HepG2 (cell line): ENCODE measurements around the gene ELOVL6. TPM values are rescaled to one million over a fixed set of nuclear protein-coding genes. Genes with fewer than 3 reads are reported as not detected.

Experiments
- ELF3 ChIP-seq: IDR thresholded peaks from 2 replicates; pipeline ENCODE4 v1.6.1; 2016; ENCODE audit warnings: missing genetic modification reagents, missing compliant biosample characterization
- GATA4 ChIP-seq: sonication (generic); IDR thresholded peaks from 2 replicates; pipeline ENCODE4 v1.6.1; 2016; ENCODE audit warnings: antibody characterized with exemption, low read depth, borderline replicate concordance
- GMEB1 ChIP-seq: sonication (generic); formaldehyde crosslinking; IDR thresholded peaks from 2 replicates; pipeline ENCODE4 v1.5.1; 2020; ENCODE audit warnings: missing genetic modification reagents, mild to moderate bottlenecking, borderline replicate concordance
- HMG20B ChIP-seq: conservative IDR thresholded peaks from 2 replicates; pipeline ENCODE4 v1.6.1; 2016; ENCODE audit warnings: missing genetic modification reagents, missing compliant biosample characterization
- IKZF5 ChIP-seq: IDR thresholded peaks from 2 replicates; pipeline ENCODE4 v1.6.1; 2018; ENCODE audit warnings: missing genetic modification reagents, mild to moderate bottlenecking, missing compliant biosample characterization
- KMT2B ChIP-seq: IDR thresholded peaks from 2 replicates; pipeline ENCODE4 v1.6.1; 2016; ENCODE audit warnings: missing genetic modification reagents, missing compliant biosample characterization
- MTA3 ChIP-seq: sonication (generic); formaldehyde crosslinking; IDR thresholded peaks from 2 replicates; pipeline ENCODE4 v1.4.0; 2020; ENCODE audit warnings: missing genetic modification reagents
- MTF1 ChIP-seq: sonication (generic); formaldehyde crosslinking; IDR thresholded peaks from 2 replicates; pipeline ENCODE4 v1.5.0; 2020; ENCODE audit warnings: missing genetic modification reagents
- MYC ChIP-seq: sonication (generic); formaldehyde crosslinking; IDR thresholded peaks from 2 replicates; pipeline ENCODE4 v1.9.0; 2021; ENCODE audit warnings: missing genetic modification reagents, borderline replicate concordance
- PAX8 ChIP-seq: sonication (generic); formaldehyde crosslinking; IDR thresholded peaks from 2 replicates; pipeline ENCODE4 v1.8.0; 2022; ENCODE audit warnings: mild to moderate bottlenecking, missing genetic modification reagents, borderline replicate concordance
- SETDB1 ChIP-seq: sonication (generic); formaldehyde crosslinking; IDR thresholded peaks from 2 replicates; pipeline ENCODE4 v1.5.1; 2020; ENCODE audit warnings: missing genetic modification reagents, mild to moderate bottlenecking, borderline replicate concordance
- SP4 ChIP-seq: sonication (generic); formaldehyde crosslinking; IDR thresholded peaks from 2 replicates; pipeline ENCODE4 v1.8.1; 2023; ENCODE audit warnings: mild to moderate bottlenecking, missing genetic modification reagents
- UBTF ChIP-seq: sonication (generic); formaldehyde crosslinking; IDR thresholded peaks from 2 replicates; pipeline ENCODE4 v1.4.0; 2020; ENCODE audit warnings: mild to moderate bottlenecking, missing genetic modification reagents
- YEATS4 ChIP-seq: sonication (generic); formaldehyde crosslinking; IDR thresholded peaks from 2 replicates; pipeline ENCODE4 v1.4.0; 2020; ENCODE audit warnings: missing genetic modification reagents, borderline replicate concordance
- ZIK1 ChIP-seq: sonication (generic); formaldehyde crosslinking; IDR thresholded peaks from 2 replicates; pipeline ENCODE4 v1.5.0; 2020; ENCODE audit warnings: mild to moderate bottlenecking, low read depth, missing genetic modification reagents, borderline replicate concordance
- ZNF17 ChIP-seq: sonication (generic); formaldehyde crosslinking; IDR thresholded peaks from 2 replicates; pipeline ENCODE4 v1.5.0; 2020; ENCODE audit warnings: mild to moderate bottlenecking, missing genetic modification reagents
- ZNF570 ChIP-seq: sonication (generic); formaldehyde crosslinking; IDR thresholded peaks from 2 replicates; pipeline ENCODE4 v1.4.0; 2020; ENCODE audit warnings: mild to moderate bottlenecking, missing genetic modification reagents, borderline replicate concordance
- ZNF740 ChIP-seq: sonication (generic); formaldehyde crosslinking; IDR thresholded peaks from 2 replicates; pipeline ENCODE4 v1.4.0; 2020; ENCODE audit warnings: missing genetic modification reagents
- ZSCAN9 ChIP-seq: IDR thresholded peaks from 2 replicates; pipeline ENCODE4 v1.6.1; 2016; ENCODE audit warnings: borderline replicate concordance
- polyA plus RNA-seq, 8 experiments: library from polyadenylated mRNA; depleted of rRNA in 3 of 8; stranded (reverse) in 7 of 8; unstranded in 1 of 8; fragments of >200 nt; fragmentation: Illumina TruSeq in 4 of 8; extraction: Trizol in 4 of 8; gene quantifications; 2 replicates each; pipeline versions ENCODE4 v1.2.1 to v1.2.3, GENCODE V29; 2011 to 2016; ENCODE audit warnings: low read depth in 4 of 8, missing spikeins in 1 of 8, mixed read lengths in 1 of 8; ENCODE audit not compliant: insufficient read depth in 1 of 8
- total RNA-seq, 5 experiments: library from RNA; depleted of rRNA; stranded (reverse); fragments of >200 nt; fragmentation: Illumina TruSeq; extraction: Trizol; gene quantifications; 2 replicates each; pipeline ENCODE4 v1.2.3, GENCODE V29; 2016; ENCODE audit warnings: low read depth in 1 of 5
- TF ChIP-seq, protein P1 (sequence below): sonication (generic); formaldehyde crosslinking; IDR thresholded peaks from 2 replicates; pipeline ENCODE4 v1.5.1; 2020; ENCODE audit warnings: missing genetic modification reagents, mild to moderate bottlenecking, borderline replicate concordance

Gene ELOVL6
- total and polyA plus RNA-seq, 2 of the 13 experiments (the other 11 are each of a cell fraction or from before 2014, with no cell fraction given): 14.1 to 23.2 TPM

DNA sequence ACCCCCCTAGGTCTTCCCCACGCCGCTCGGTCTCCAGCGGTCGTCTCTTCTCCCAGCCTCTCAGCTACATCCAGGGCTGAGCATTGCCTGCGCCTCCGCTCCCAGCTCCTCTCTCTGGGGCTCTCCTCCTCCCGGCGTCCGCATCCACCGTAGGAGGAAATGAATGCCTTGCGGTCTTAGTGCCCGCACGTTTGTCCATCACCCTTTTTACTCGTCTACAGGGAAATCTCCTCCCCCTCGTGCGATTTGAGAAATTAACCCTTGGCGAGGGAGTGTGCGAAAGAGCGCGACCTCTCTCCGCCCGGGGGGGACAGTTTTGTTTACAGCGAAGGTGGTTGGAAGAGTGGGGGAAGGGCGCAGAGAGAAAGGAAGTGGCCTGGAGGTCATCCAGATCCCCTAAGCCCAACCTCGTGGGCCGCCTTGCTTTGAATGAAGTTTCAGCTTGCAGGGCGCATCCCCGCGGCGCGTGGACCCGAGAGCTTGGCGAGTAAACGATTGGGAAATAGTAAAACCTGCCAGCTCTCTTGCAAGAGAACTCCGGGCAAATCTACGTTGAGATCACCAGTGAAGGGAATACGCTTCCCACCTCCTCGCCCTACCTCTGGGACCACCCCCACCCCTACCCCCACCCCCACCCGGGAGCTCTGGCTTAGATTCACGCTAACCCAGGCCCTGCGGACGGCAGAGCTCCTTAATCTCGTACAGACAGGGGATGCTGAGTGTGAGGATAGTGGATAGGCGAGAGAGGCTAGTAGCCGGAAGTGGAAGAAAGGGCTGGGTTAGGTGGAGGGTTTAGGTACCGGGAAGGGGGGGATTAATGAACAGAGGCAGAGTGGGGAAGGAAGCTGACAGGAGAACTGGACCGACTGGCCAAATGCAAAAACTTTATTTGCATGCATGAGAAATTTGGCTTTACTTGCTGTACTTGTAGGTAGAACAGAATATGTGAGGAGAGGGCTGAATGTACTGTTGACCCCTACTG lies at the start of gene ELOVL6 (continued):
- TF ChIP-seq IKZF5 (CRISPR knock-in tag) (peak; percentile 20; the same call in 1 of the 2 replicates), GMEB1 (CRISPR knock-in tag) (peak; percentile 37; the same call in 1 of the 2 replicates), SETDB1 (CRISPR knock-in tag) (no peak), ZNF17 (no peak), ZNF570 (CRISPR knock-in tag) (no peak), HMG20B (CRISPR knock-in tag) (no peak; the same call in 1 of the 2 replicates), UBTF (CRISPR knock-in tag) (peak; percentile 55; the same call in 1 of the 2 replicates), PAX8 (CRISPR knock-in tag) (no peak), SP4 (CRISPR knock-in tag) (no peak), GATA4 (no peak; the same call in 1 of the 2 replicates), ZIK1 (CRISPR knock-in tag) (no peak), MTA3 (CRISPR knock-in tag) (no peak), ELF3 (CRISPR knock-in tag) (peak; percentile 84), ZSCAN9 (peak; percentile 73; the same call in 1 of the 2 replicates), MYC (CRISPR knock-in tag) (peak; percentile 87), MTF1 (CRISPR knock-in tag) (no peak), YEATS4 (peak; percentile 78), KMT2B (peak; percentile 55), ZNF740 (CRISPR knock-in tag) (peak; percentile 54; the same call in 1 of the 2 replicates)
- TF ChIP-seq, protein P1, sequence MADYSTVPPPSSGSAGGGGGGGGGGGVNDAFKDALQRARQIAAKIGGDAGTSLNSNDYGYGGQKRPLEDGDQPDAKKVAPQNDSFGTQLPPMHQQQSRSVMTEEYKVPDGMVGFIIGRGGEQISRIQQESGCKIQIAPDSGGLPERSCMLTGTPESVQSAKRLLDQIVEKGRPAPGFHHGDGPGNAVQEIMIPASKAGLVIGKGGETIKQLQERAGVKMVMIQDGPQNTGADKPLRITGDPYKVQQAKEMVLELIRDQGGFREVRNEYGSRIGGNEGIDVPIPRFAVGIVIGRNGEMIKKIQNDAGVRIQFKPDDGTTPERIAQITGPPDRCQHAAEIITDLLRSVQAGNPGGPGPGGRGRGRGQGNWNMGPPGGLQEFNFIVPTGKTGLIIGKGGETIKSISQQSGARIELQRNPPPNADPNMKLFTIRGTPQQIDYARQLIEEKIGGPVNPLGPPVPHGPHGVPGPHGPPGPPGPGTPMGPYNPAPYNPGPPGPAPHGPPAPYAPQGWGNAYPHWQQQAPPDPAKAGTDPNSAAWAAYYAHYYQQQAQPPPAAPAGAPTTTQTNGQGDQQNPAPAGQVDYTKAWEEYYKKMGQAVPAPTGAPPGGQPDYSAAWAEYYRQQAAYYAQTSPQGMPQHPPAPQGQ (CRISPR knock-in tag): no peak
